Measurements from ENCODE around the gene LYRM9.
"Not testable (repeated sequence)": the region's sequence is repeated elsewhere in the genome, so short reads cannot be mapped to it uniquely, and the experiment has no call there.

LYRM9 gene

DNA sequence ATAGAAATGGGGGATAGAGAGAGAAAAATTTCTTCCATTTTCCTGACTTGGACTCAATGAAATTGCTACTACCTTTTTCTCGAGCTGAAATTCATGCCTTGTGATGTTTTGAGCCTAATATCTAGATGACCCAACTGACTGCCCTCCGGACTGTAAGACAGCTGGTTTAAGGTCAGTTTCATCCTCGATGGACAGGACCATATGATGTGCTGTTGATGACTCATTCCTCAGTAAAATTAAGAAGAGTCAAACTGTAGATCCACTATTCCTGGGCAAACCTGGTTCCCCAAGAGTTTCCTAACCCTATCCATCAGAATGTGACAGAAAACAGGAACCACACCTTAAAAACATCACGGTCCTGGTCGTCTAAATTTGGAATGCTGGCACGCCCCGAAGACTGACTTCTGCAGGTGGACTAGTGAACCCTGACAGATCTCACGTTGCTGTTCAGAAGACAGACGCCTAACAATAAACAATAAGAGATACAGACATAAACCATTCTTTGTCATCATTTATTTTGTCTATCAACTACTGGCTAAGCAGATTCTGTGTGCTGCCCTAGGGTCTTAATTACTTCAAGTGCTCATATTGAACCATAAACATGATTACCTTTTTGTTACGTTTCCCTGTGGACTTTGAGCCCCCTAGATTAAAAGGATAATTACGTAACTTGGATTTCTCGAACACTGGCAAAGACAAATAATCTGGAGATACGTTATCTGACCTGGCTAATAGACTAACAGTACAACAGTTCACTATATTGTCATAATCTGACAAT lies 47.7 kb downstream of the LYRM9 start:
- DNase-seq (ENCODE audit: low read depth in 2 of 3, low spot score in 2 of 3), result no peak

GRCh38 chr17:27840688-27841087 lies 52.5 kb downstream of the LYRM9 start:
- no peak for DNase-seq (ENCODE audit: low read depth in 2 of 3, low spot score in 2 of 3)

- DNase-seq (ENCODE audit: low read depth in 2 of 3, low spot score in 2 of 3), result not testable (repeated sequence)
These were observed 52.8 kb downstream of the LYRM9 start for GRCh38 chr17:27840406-27840678.

GRCh38 chr17:27839571-27840405 lies 53.4 kb downstream of the LYRM9 start:
- DNase-seq (ENCODE audit: low read depth in 2 of 3, low spot score in 2 of 3), result not testable (repeated sequence)

- not testable (repeated sequence) for DNase-seq (ENCODE audit: low read depth in 2 of 3, low spot score in 2 of 3)
These were observed 54.6 kb downstream of the LYRM9 start for GRCh38 chr17:27838607-27839006.

DNA sequence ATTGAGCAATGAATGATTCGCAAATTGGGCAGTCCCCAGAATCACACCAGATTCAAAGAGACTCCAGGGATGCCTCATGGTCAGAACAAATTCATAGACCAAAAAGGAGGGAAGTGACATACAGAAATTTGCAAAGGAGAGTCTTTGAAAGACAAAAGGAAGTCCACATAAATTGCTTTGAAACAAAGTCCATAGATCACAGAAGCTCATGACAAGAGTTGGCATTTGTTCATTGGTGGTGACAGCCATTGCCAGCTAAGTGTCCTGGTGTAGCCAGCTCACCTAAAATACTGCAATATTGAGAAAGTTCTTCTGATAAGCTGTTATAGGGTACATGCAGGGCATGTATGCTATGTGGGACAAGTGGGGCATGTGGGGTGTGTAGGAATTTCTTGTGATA lies 55.4 kb downstream of the LYRM9 start:
- DNase-seq (ENCODE audit: low read depth in 2 of 3, low spot score in 2 of 3), result not testable (repeated sequence)

DNA sequence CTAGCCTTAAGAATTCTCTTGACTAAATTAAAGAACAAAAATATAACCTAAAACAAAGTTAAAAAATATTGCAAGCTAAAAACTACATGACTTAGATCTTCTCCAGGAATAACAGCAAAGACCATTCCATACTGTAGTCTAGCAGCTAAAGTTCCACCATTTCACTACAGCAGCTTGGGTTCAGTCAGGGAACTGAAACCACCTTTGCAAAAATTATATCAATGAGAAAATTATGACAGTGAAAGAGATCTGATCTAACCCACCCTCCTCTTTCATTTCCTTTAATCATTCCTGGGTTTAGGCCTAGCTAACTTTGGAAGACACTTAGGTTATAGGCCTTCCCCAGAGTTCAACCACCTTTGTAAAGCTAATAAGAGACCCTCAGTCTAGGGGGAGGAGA lies 56.5 kb downstream of the LYRM9 start:
- no peak for DNase-seq (ENCODE audit: low read depth in 2 of 3, low spot score in 2 of 3)

- no peak for DNase-seq (ENCODE audit: low read depth in 2 of 3, low spot score in 2 of 3)
These were observed 58.6 kb downstream of the LYRM9 start for GRCh38 chr17:27834571-27834970.

- DNase-seq (ENCODE audit: low read depth in 2 of 3, low spot score in 2 of 3), result no peak
These were observed 60.3 kb downstream of the LYRM9 start for GRCh38 chr17:27832831-27833230.

GRCh38 chr17:27829888-27830287 lies 63.3 kb downstream of the LYRM9 start:
- DNase-seq (ENCODE audit: low read depth in 2 of 3, low spot score in 2 of 3), result not testable (repeated sequence)

DNA sequence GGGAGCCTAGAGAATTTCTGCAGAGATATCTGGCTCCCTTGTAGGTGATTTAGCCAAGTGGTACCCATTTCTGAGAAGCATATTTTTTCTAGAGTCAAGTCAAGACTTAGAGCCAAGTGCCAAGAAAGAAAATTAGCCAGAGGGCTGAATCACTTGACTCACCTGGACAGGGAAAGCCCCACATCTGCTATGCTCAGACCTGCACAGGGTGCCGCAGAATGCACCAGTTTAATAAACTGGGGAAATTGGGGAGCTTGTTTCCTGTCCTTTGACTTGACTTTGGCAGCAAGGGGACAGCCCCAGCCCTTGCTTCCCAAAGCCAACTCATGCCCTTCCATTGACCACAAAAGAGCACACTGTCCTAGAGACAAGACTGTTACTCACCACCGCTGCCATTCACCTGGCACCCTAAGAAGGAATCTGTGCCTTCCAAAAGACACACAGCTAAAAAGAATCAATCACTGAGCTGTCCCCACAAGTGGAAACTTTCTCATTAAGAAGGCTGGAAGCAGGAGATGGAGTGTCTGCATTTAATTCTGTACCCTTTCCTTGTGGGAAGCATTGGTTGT lies 63.9 kb downstream of the LYRM9 start:
- not testable (repeated sequence) for DNase-seq (ENCODE audit: low read depth in 2 of 3, low spot score in 2 of 3)
